Stimulated activated CD4-positive, alpha-beta T cell treated with anti-CD3 and anti-CD28 coated beads, Interleukin-15, amount 100 ng/mL, for 24 hours (primary cell): ENCODE measurements around the gene CFHR3.
"Not testable (repeated sequence)": the region's sequence is repeated elsewhere in the genome, so short reads cannot be mapped to it uniquely, and the experiment has no call there.

Experiments
- DNase-seq: peaks from one replicate; pipeline ENCODE4 v3.0.0-alpha.2; 2020

The CFHR3 gene

DNA sequence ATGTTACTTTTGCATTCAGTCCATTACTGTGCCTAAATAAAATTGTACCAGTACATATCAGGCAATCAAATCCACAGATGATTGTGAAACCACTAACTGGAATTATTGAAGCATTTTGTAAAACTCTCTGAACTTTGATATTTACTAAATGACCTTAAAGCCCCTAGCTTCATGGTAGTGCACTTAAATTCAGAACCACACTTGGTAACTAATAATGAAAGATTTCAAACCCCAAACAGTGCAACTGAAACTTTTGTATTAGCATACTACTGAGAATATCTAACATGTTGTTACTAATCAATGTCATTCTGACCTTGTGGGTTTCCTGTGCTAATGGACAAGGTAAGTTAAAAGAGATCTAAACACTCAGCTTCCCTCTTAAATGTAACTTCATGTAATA is at the start of gene CFHR3:
TSS of gene CFHR3 (plus strand) at position 238 of the 400 bp plus-strand sequence. CDS start at position 285, 47 bp downstream.
- no peak for DNase-seq

DNA sequence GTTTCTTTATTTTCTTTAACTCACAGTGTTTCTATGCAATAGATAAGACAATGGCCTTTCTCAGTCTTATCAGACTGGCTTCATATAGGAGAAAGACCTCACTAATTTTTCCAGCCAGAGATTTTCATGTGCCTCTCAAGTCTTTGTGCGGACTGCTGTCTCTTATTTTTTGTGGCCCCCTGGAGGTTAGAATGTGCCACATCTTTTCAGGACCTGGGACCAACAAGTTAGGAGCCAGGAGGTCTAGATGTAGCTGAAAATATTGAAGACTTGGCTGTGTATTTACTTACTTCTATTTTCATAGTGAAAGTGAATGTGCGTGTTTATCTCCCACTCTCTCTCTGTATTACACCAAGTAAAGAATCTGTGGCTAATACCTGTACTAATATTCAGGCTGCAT is 42.1 kb upstream of the CFHR3 start:
- no peak for DNase-seq

DNA sequence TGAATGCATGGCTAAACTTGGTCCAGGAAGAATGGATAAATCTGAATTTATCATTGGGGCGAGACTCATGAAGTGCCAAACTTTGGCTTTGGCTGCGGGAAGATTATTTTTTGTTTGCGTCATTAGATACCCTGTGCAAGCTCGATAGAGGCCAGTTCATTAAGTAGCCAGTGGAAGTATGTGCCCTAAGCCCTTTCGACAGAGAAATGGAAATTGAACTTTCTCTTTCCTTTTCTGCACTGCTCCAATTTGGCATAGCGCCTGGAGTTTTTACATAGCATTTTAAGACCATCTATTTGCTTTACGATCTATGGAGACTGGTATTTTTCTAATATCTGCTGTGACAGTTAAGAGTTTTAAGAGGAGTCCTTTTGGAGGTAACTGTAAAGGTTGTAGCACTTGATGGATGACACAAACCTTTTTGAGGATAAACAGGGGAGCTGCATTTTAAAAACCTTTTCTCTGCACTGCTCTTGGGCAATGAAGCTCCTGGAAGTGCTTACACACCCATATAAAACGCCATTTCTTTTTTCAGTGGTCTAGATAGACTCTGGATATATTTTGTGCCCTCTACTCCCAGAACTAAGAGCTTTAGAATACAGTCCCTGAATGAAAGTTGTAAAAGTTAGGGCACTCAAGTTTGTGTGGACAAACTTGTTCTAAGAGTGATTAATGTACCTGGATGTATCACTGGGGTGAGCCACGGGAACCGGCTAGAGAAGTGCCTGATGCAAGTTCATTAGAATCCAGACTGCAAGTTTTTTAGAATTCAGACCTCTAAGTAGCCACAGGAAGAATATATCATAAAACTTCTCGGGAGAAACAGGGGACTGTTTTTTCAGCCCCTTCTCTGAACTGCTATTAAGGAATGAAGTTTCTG is 41.3 kb upstream of the CFHR3 start:
- no peak for DNase-seq

DNA sequence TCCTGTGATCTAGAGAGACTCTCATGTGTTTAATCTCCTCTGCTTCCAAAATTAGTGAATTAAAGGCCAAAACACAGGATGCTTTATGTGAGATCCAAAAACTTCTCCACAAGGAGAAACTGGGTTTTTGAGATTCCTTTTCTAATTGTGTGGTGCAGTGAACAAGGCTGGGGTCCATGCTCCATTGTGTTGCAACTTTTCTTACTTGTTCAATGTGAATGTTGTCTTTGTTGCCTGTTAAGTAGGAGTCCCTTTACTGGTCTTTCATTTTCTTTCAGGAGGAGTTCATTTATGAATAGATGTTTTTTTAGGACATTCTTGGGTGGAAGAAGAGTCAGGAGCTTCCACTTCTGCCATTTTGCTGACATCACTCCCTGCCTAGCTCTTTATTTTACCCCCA is 40.6 kb upstream of the CFHR3 start:
- no peak for DNase-seq

DNA sequence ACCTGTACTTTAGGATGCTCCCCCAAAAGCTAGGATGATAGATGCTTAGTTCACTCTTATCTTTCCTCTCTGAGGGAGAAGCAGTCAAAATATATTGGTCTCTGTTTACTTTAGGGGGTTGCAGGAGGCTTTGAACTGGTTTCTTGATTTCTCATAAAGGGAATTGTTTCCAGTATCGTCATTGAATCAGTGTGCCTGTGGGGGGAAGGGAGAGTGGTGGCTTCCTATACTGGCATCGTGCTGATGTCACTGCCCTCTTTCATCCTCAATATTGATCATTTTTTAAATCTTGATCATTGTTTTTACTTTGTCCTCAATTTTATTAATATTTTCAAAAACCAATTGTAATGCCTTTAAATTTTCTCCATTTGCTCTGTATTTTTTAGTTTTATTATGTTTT is 40.2 kb upstream of the CFHR3 start:
- DNase-seq, result no peak

DNA sequence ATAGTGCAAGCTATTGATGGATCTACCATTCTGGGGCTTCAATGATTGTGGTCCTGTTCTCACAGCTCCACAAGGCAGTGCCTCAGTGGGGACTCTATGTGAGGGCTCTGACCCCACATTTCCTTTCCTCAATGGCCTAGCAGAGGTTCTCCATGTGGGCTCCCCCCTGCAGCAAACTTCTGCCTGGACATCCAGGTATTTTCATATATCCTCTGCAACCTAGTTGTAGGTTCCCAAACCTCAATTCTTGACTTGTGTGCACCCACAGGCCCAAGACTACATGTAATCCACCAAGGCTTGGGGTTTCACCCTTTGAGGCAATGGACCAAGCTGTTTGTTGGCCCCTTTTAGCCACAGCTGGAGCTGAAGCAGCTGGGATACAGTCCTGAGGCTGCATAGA is 35.9 kb upstream of the CFHR3 start:
- DNase-seq, result no peak

DNA sequence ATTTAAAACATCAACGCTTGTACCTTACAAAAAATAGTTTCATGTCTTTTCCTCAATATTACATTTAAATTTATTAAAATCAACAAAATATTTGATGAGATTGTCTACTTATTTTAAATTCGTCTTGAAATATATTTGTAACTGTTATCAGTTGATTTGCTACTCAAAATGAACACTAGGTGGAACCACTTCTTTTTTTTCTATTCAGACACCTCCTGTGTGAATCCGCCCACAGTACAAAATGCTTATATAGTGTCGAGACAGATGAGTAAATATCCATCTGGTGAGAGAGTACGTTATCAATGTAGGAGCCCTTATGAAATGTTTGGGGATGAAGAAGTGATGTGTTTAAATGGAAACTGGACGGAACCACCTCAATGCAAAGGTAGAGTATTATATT is 31.4 kb upstream of the CFHR3 start:
- DNase-seq, result not testable (repeated sequence)

DNA sequence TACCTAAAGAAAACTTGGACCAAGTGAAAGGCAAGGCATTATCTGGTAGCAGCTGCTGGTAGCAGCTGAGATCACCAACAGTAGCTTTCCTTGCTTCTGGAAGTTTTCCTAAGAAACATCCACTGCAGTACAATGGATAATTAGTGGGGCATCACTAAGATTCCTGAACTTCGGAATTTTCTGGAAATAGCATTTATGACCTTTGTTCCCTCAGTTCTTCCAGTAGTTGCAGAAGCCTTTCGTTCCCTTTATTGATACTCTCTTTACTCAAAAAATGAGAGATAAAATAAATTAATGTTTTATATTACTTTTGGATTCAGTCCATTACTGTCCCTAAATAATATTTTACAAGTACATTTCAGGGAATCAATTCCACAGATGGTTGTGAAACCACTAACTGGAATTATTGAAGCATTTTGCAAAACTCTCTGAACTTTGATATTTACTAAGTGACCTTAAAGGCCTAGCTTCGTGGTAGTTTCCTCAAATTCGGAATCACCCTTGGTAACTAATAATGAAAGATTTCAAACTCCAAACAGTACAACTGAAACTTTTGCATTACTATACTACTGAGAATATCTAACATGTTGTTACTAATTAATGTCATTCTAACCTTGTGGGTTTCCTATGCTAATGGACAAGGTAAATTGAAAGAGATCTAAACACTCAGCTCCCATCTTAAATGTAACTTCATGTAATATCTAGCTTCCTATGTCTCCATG is 9.5 kb upstream of the CFHR3 start:
- DNase-seq, result not testable (repeated sequence)

DNA sequence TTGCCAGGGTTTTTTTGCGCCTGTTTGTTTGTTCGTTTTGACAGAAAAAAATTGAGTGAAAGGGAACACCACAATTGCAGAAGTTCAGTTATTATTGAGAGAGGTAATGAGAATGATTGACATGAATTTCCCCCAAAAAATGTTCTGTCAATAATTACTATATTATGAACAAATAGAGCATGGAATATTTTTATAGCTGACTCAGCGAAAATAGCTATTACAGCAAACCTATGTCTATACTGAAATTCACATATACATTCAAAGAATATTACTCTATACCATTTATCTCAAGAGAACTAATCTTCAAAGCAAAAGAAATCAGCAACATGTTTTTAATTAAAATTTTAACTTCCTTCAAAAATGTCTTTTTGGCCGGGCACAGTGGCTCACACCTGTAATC is 4.8 kb upstream of the CFHR3 start:
- DNase-seq, result not testable (repeated sequence)

DNA sequence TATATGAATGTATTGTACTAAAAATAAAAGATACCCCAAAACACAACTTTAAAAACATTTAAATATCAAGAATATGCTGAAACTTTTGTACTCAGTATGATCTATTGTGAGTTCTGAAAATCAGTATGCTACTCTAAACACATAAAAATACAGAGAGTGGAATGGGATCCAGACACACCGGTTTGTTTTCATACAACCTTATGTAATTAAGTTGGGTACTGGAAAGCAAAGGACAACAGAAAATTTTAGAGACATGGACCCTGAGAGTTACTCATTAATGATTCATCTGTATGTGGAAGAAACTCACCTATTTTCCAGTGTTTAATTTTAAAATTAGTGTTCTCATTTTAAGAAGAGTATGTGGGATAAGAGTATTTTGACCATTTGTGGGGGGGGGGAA is 927 bp upstream of the CFHR3 start:
- DNase-seq, result no peak

DNA sequence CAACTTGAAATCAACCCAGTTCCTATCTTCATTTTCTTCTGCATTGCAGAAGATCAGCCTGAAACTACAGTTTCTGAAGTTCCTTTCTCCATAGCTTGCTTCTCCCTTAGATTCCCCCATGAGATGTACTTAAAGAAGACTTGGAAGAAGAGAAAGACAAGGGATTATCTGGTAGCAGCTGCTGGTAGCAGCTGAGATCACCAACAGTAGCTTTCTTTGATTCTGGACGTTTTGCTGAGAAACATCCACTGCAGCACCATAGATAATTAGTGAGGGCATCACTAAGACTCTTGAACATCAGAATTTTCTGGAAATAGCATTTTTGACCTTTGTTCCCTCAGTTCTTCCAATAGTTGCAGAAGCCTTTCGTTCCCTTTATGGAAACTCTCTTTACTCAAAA is 465 bp upstream of the CFHR3 start:
- no peak for DNase-seq

DNA sequence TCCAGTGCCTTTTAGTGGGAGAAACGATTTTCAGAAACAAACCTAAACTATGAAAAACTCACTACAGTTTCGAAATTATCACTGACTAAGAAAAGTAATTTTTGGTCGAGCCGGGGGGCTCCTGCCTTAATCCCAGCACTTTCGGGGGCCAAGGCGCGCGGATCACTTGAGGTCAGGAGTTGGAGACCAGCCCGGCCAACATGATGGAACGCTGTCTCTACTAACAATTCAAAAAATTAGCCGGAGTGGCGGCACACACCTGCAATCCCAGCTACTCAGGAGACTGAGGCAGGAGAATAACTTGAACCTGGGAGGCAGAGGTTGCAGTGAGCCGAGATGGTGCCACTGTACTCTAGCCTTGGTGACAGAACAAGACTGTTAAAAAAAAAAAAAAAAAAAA is 3.0 kb downstream of the CFHR3 start:
- DNase-seq, result no peak

DNA sequence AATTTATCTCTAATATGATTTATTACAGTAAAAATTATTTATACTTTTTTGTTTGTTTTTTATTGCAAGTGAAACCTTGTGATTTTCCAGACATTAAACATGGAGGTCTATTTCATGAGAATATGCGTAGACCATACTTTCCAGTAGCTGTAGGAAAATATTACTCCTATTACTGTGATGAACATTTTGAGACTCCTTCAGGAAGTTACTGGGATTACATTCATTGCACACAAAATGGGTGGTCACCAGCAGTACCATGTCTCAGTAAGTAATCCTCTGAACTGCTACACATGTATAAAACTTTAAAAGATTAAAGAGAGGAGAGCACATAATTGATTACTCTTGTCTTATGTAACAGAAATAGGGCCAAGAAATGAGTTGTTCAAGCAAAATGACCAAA is 4.5 kb downstream of the CFHR3 start:
- DNase-seq, result no peak

DNA sequence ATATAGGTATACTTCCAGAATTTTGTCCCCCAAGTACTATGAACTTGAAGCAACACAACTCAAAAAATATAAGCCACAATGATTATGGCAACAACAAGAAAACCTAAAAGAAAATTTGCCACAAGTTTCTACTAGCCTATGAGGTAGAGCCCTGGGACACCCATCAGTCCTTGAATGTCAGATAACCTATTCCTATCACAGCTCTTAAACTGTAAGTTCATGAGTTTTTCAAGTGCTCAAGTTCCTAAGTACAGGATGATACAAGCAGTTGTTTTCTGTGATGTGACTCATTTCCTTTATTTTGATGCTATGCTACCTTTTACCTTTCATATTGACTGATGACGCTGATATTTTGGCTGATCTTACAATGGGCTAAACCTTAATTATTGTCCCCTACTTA is 16.6 kb downstream of the CFHR3 start:
- not testable (repeated sequence) for DNase-seq

DNA sequence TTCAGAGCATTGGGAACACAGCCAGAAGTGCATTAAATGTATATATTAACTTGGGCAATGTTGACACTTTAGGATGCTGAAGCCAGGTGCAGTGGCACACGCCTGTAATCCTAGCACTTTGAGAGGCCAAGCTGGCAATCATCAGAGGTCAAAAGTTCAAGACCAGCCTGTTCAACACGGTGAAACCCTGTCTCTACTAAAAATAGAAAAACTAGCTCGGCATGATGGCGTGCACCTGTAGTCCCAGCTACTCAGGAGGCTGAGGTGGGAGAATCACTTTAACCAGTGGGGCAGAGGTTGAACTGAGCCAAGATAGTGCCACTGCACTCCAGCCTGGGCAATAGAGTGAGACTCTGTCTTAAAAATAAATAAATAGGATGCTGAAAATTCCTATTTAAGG is 19.5 kb downstream of the CFHR3 start:
- DNase-seq, result not testable (repeated sequence)

DNA sequence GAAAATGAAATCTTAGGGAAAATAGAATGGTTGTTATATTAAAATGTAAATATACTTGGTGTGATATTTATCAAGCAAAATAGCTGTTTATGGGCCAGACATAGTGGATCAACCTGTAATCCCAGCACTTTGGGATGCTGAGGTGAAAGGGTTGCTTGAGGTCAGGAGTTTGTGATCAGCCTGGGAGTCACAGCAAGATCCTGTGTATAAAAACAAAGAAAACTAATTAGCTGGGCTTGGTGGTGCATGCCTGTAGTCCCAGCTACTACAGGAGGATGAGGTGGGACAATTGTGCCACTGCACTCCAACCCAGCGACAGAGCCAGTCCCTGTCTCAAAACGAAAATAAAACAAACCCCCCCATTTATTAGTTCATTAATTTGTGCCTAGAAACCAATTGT is 23.3 kb downstream of the CFHR3 start:
- DNase-seq, result no peak

DNA sequence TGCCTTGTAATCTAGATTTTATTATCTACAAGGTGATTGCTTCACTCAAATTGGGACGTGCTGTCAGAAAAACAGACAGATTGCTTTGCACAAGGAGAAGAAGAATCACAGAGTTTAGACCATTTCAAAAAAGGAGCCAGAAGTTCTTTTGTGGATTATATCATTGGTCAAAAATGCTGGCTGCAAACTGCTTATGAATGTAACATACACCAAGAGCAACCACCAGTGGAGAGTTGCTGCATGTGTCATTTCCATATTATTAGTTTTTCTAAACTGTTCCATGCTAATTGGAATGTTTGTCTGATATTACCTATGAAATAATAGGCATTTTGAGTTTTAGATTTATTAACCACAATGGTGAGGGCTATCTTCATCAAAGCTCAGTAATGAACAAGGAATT is 27.3 kb downstream of the CFHR3 start:
- DNase-seq, result not testable (repeated sequence)

DNA sequence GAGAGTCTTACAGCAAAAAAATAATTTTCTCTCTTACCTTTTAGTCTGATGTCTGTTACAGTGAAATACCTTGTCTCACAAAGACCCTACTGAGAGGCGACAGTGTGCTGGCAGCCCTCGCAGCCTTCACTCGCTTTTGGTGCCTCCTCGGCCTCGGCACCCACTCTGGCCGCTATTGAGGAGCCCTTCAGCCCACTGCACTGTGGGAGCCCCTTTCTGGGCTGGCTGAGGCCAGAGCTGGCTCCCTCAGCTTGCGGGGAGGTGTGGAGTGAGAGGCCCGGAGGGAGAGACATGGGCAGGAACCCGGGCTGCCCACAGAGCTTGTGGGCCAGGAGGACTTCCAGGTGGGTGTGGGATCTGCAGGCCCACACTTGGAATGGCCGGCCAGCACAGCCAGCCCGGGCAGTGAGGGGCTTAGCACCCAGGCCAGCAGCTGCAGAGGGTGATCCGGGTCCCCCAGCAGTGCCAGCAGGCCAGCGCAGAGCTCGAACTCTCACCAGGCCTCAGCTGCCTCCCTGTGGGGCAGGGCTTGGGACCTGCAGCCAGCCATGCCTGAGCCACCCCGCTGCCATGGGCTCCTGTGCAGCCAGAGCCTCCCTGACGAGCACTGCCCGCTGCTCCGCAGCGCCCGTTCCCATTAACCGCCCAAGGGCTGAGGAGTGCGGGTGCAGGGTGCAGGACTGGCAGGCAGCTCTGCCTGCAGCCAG is 34.0 kb downstream of the CFHR3 start:
- no peak for DNase-seq

DNA sequence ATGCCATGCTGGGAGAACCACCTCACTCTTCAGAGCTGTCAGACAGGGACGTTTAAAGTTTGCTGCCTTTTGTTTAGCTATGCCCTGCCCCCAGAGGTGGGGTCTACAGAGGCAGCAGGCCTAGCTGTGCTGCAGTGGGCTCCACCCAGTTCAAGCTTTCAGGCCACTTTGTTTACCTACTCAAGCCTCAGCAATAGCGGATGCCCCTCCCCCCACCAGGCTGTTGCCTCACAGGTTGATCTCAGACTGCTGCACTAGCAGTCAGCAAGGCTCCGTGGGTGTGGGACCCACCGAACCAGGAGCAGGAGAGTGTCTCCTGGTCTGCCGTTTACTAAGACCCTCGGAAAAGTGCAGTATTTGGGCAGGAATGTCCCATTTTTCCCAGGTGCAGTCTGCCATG is 42.8 kb downstream of the CFHR3 start:
- not testable (repeated sequence) for DNase-seq

DNA sequence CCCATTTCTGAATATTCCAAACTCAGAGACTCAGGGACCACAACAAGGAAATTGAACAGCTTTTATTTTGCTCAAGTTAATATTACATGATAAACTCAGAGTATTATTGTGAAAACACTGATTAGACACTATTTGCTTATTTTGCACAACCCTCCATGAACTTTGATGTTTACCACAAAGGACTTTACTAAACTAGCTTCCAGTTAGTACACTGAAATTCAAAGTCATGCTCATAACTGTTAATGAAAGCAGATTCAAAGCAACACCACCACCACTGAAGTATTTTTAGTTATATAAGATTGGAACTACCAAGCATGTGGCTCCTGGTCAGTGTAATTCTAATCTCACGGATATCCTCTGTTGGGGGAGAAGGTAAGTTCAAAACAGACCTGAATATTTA is 44.9 kb downstream of the CFHR3 start, which contains the start of gene CFHR1:
TSS of gene CFHR1 (plus strand) at position 201 of the 400 bp plus-strand sequence. CDS start at position 315, 114 bp downstream.
- not testable (repeated sequence) for DNase-seq

DNA sequence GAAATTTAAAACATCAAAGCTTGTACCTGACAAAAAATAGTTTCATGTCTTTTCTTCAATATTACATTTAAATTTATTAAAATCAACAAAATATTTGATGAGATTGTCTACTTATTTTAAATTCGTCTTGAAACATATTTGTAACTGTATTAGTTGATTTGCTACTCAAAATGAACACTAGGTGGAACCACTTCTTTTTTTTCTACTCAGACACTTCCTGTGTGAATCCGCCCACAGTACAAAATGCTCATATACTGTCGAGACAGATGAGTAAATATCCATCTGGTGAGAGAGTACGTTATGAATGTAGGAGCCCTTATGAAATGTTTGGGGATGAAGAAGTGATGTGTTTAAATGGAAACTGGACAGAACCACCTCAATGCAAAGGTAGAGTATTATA is 53.2 kb downstream of the CFHR3 start:
- DNase-seq, result not testable (repeated sequence)
